ENCODE measurements around the gene DHH. TPM values are rescaled to one million over a fixed set of nuclear protein-coding genes. Genes with fewer than 3 reads are reported as not detected.

The DHH gene
- total and polyA plus RNA-seq, 2 donors (not counting 3 experiments of a cell fraction or from before 2014, with no cell fraction given): 2.9 to 3.3 TPM

- CTCF ChIA-PET: interaction anchor here (1.0 kb wide), 1 partner anchor 17 kb away, joined by 4 read pairs; no protein-coding TSS in a partner anchor
- no peaks in the 10 kb centered on the region for H3K27me3 ChIP-seq (ENCODE audit: control insufficient read depth in 2 of 2, insufficient read depth in 2 of 2, low read length in 2 of 2)
- no peaks in the 10 kb centered on the region for H3K9me3 ChIP-seq (replicated peaks; ENCODE audit: control insufficient read depth, insufficient read depth, low read length)
- no peaks in the 10 kb centered on the region for H3K9me1 ChIP-seq (replicated peaks; ENCODE audit: control insufficient read depth, extremely low read depth, insufficient read depth, low read length)
- POLR2A ChIA-PET: interaction anchor here (1.0 kb wide), 1 partner anchor 12 kb away, joined by 3 read pairs; no protein-coding TSS in a partner anchor
- FAIRE-seq (no peak), DNase-seq (ENCODE audit: low read depth, low spot score) (no peak)
- TF ChIP-seq JUN (IDR thresholded peaks at IDR 0.05; ENCODE audit: borderline replicate concordance, insufficient read depth, insufficient read length, low read depth) (no peak), MAX (IDR thresholded peaks at IDR 0.05; ENCODE audit: insufficient read depth, insufficient read length) (no peak), FOS (IDR thresholded peaks at IDR 0.05; ENCODE audit: borderline replicate concordance, insufficient read depth, low read length) (no peak), CTCF (IDR thresholded peaks at IDR 0.05; ENCODE audit: extremely low read depth in 1 of 2, insufficient read depth in 1 of 2, low read depth in 1 of 2, low read length in 2 of 2) (no peak), MYC (IDR thresholded peaks at IDR 0.05; ENCODE audit: low read depth, low read length) (no peak), GATA2 (IDR thresholded peaks at IDR 0.05; ENCODE audit: insufficient read depth, insufficient read length, low read depth, low read length) (no peak), EZH2 (IDR thresholded peaks at IDR 0.05; ENCODE audit: borderline replicate concordance, low read depth, low read length, severe bottlenecking) (no peak), POLR2A (IDR thresholded peaks at IDR 0.05; ENCODE audit: low read depth, low read length) (no peak), POLR2AphosphoS5 (IDR thresholded peaks at IDR 0.05; ENCODE audit: insufficient read depth, low read depth, low read length) (no peak)
- BruUV-seq (replicated peaks): no TSS peak
- no peak overlapping the region for H3K27ac ChIP-seq (ENCODE audit: insufficient read depth, low read depth, low read length)
- peaks cover 47 to 88% of the 10 kb centered on the region in 2 experiments for H3K36me3 ChIP-seq (ENCODE audit: control insufficient read depth in 2 of 2, extremely low read depth in 1 of 2, insufficient read depth in 2 of 2, low read length in 2 of 2)
- no peak overlapping the region for H3K9ac ChIP-seq (replicated peaks; ENCODE audit: extremely low read depth, insufficient read depth, low read length)
- H3K79me2 ChIP-seq (ENCODE audit: control insufficient read depth, insufficient read depth, low read length): peaks cover 10% of the 10 kb centered on the region
- dilution Hi-C loops (cut with MboI; ENCODE audit: extremely low pct_ligation_motif_present, low sequenced_read_pairs): no loop called here
- H3K4me2 ChIP-seq (ENCODE audit: insufficient read depth, low read length): no peak overlapping the region
- intact Hi-C loops (cut with micrococcal nuclease): no loop called here
- H3K4me1 ChIP-seq (ENCODE audit: control insufficient read depth, extremely low read depth, insufficient read depth, low read length): peaks cover 7% of the 10 kb centered on the region
- no peak overlapping the region for H2AFZ ChIP-seq (ENCODE audit: low read depth, low read length)
- H4K20me1 ChIP-seq (replicated peaks; ENCODE audit: control insufficient read depth, extremely low read depth, insufficient read depth, low read length): no peaks in the 10 kb centered on the region
- no peak overlapping the region for H3K4me3 ChIP-seq (replicated peaks in 1 of 3; ENCODE audit: insufficient read depth in 1 of 3, low read depth in 1 of 3, low read length in 3 of 3)
These were observed 48.3 kb downstream of the DHH start for GRCh38 chr12:49046129-49046895.

Measured in endothelial cell of umbilical vein (primary cell).